NCI-H2081 treated with DMSO at 0.1 percent for 48 hours (cell line): ENCODE results near the gene PC.

Experiments
- DNase-seq: peaks from one replicate; lab custom pipeline; 2025; lab: John Stamatoyannopoulos, UW

PC gene

GRCh38 chr11:66956689-66957290, 1.4 kb downstream of the PC start:
- no peak for DNase-seq

- DNase-seq: no peak
Measured at GRCh38 chr11:66953081-66953833, 4.9 kb downstream of the PC start.

- no peak for DNase-seq
Measured at GRCh38 chr11:66951927-66952337, 6.3 kb downstream of the PC start.

- no peak for DNase-seq
Measured at GRCh38 chr11:66951135-66951534, 7.0 kb downstream of the PC start.

GRCh38 chr11:66950112-66950535, 8.1 kb downstream of the PC start:
- no peak for DNase-seq

DNA sequence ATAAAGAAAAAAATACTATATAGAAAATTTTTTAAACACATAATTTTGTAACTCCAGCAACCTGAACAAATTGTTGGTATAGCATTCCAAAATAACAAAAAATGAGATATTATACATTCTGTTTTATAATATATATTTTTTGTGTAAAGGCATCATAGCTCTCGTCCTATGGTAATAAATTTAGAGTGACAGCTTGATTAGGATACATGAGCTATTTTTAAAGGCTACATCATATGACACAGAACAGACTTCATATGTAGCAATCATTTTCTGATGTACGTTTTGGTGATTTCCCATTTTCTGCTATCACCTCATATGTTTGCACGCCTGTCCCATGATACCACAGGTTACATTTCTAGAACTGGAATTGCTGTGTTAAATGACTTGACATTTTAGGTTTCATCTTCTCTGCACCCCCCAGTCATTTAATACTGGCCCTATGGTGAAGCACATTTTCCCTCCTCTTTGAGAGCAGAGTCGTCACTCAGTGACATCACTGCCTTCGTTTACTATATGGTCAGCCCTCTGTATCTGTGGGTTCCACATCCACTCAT, 19.5 kb downstream of the PC start:
- DNase-seq: no peak

- no peak for DNase-seq
Measured at GRCh38 chr11:66937193-66937733, 20.9 kb downstream of the PC start.

- no peak for DNase-seq
Measured at GRCh38 chr11:66936311-66936711, 21.9 kb downstream of the PC start.

- DNase-seq: no peak
Measured at GRCh38 chr11:66934950-66935779, 23.0 kb downstream of the PC start.

- no peak for DNase-seq
Measured at GRCh38 chr11:66933531-66933930, 24.7 kb downstream of the PC start.

DNA sequence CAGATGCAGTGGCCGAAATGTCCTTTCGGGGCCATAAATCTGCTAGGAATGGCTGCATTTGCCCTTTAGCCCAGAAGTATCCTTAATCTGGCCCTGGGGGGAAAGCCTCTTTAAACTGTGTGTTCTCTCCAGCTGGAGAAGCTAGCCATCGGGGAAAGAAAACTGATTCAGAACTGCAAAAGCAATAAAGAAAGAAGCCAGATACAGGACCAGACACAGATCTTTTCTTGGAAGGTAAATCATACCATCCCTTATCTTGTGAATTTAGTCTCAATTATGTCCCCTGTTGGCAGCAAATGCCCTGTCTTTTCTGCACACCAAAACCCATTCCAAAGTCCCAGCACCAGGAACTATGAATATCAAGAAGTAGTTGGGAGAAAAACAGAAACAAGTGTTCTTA, 25.6 kb downstream of the PC start:
- DNase-seq: no peak

GRCh38 chr11:66929753-66930152, 28.4 kb downstream of the PC start:
- DNase-seq: no peak

DNA sequence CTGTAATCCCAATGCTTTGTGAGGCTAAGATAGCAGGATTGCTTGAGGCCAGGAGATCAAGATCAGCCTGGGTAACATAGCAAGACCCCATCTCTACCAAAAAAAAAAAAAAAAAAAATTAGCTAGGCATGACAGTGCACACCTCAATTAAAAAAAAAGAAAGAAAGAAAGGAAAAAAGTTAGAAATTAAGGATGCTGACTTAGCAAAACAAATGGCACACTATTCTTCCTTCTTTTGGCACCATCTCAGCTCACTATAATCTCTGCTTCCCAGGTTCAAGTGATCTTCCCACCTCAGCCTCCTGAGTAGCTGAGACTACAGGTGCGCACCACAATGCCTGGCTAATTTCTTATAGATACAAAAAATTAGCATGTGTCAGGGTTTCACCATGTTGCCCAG, 33.9 kb downstream of the PC start:
- DNase-seq: no peak

GRCh38 chr11:66922551-66922950, 35.6 kb downstream of the PC start:
- no peak for DNase-seq

- no peak for DNase-seq
Measured at GRCh38 chr11:66920978-66921784, 37.0 kb downstream of the PC start.

- DNase-seq: no peak
Measured at GRCh38 chr11:66919923-66920322, 38.3 kb downstream of the PC start.

DNA sequence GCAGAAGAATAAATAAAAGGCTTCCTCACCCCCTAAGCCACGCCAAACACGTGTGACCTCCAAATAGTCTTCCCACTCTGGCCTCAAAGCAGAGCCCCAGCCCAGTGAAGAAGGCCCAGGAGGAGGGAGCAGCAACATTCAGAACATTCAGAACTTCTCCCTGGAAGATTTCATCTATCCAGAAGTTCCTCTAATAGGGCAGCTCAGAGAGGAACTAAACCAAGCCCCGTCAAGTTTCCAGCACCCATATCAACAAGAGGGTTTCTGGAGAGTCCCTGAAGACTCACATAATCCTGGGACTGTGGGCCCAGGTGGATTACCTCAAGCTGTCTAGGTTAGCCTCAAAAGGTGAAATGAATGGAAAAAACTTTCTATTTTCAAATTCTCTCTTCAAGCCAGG, 39.4 kb downstream of the PC start:
- no peak for DNase-seq

- DNase-seq: no peak
Measured at GRCh38 chr11:66915866-66916265, 42.3 kb downstream of the PC start.

DNA sequence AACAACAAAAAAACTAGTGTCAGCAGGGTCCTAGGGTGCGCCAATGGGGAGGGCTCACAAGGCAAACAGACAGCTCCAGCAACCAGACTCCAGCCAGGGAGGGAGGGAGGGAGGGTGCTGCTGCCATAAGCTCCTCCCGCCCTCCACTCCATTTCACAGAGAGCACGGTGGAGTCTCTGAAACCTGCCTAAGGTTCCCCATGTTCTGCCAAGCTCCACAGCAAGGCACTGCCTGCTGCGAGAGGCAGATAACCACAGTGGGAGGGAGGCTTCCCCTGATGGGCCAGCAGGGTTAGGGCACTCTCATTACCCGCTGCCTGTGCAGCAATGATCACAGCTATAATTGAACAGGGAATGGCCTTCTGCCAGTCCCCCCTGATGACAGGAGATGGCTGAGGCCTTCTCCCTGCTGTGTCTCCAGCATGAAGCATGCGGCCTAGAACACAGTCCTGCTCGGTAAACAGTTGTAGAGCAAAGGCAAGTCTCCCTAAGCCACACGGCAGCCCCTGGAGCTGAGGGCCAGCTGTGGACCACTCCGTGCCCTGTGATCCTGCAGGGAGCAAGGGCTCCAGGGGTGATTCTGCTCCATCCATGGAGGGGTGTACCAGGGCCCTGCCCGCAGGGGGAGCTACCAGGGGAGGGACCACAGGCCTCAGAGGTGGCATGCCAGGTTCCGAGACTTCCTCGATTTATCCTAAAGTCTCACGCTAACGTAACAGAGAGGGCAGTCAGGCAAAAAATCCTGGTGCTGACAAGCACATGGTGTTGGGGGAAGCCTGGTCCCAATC, 42.9 kb downstream of the PC start:
- DNase-seq: no peak

- DNase-seq: no peak
Measured at GRCh38 chr11:66914505-66914904, 43.7 kb downstream of the PC start.

DNA sequence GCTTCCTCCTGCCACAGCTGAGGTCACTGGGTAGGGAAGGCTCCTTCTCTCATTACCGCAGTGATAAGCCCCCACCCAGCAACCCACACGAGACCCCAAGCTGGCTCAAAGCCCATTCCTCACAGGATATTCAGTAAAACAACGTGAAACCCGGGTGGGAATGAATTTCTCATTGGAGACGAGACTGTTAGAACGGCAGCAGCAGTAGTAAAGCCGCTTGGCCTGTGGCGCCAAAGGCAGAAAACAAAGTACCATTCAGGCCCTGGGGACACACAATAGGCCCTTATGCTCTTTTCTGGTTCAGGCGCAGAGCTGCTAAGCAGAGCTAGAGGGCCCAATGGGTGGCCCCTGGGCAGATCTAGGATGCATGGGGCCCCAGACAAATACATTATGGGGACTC, 45.3 kb downstream of the PC start:
- no peak for DNase-seq
